ENCODE data around the gene F5.

Gene F5

GRCh38 chr1:169483500-169483966 is 102.7 kb downstream of the F5 start:
- Histone ChIP-seq H3K27ac (peak overlapping the region in 1 of 2 donors; percentile 44), H3K4me3 (peak overlapping the region; percentile 95)
- no peak for TF ChIP-seq CTCF (IDR thresholded peaks at IDR 0.05)
- DNase-seq (ENCODE audit: low spot score), result no peak

- no peak for TF ChIP-seq CTCF (IDR thresholded peaks at IDR 0.05)
- Histone ChIP-seq H3K27ac (no peak overlapping the region), H3K4me3 (no peak overlapping the region)
- DNase-seq (ENCODE audit: low spot score), result no peak
These were observed 106.8 kb downstream of the F5 start for GRCh38 chr1:169479363-169480066.

- H3K27ac ChIP-seq, result no peak overlapping the region
- H3K4me3 ChIP-seq, result no peak overlapping the region
- DNase-seq (ENCODE audit: low spot score), result no peak
- no peak for TF ChIP-seq CTCF (IDR thresholded peaks at IDR 0.05)
These were observed 108.1 kb downstream of the F5 start for GRCh38 chr1:169478094-169478672.

GRCh38 chr1:169475806-169476387 is 110.4 kb downstream of the F5 start:
- no peak for DNase-seq (ENCODE audit: low spot score)
- no peak overlapping the region for H3K4me3 ChIP-seq
- H3K27ac ChIP-seq, result no peak overlapping the region
- TF ChIP-seq CTCF (IDR thresholded peaks at IDR 0.05), result no peak

- no peak overlapping the region for H3K27ac ChIP-seq
- H3K4me3 ChIP-seq, result no peak overlapping the region
- no peak for TF ChIP-seq CTCF (IDR thresholded peaks at IDR 0.05)
- DNase-seq (ENCODE audit: low spot score), result no peak
These were observed 111.8 kb downstream of the F5 start for GRCh38 chr1:169474302-169474995.

- Histone ChIP-seq H3K4me3 (no peak overlapping the region), H3K27ac (no peak overlapping the region)
- no peak for DNase-seq (ENCODE audit: low spot score)
- TF ChIP-seq CTCF (IDR thresholded peaks at IDR 0.05), result no peak
These were observed 112.9 kb downstream of the F5 start for GRCh38 chr1:169473347-169473746.

Measured in coronary artery (tissue), 2 donors.